K562 (cell line): ENCODE measurements around the gene CD24. TPM values are rescaled to one million over a fixed set of nuclear protein-coding genes. Genes with fewer than 3 reads are reported as not detected.
A peak's percentile ranks its signal among the peaks of the same experiment; 100 is the strongest.

Experiments used
- BCL6 ChIP-seq: fragments of 250-450 bp; sonication (Bioruptor Pico); IDR thresholded peaks from 2 replicates; pipeline ENCODE4 v1.4.0; 2020
- KLF16 ChIP-seq: IDR thresholded peaks from 2 replicates; pipeline ENCODE4 v1.6.1; 2016; ENCODE audit warnings: antibody characterized with exemption
- SMC3 ChIP-seq: conservative IDR thresholded peaks from 2 replicates; pipeline ENCODE4 v1.6.1; 2011; ENCODE audit warnings: low read depth, low read length, improper control_type of control experiment; ENCODE audit not compliant: insufficient read depth
- XRCC5 ChIP-seq: fragments of 200-400 bp; formaldehyde crosslinking; IDR thresholded peaks from 2 replicates; pipeline ENCODE4 v1.6.1; 2017; ENCODE audit warnings: low read depth, mild to moderate bottlenecking, low read length
- polyA plus RNA-seq, 8 experiments: library from polyadenylated mRNA; depleted of rRNA in 4 of 8; stranded (reverse) in 5 of 8; unstranded in 3 of 8; fragments of >200 nt; fragmentation: Nextera tagmentation in 2 of 8; fragmentation: Illumina TruSeq in 1 of 8; extraction: Ambion mirVana in 2 of 8; extraction: Trizol in 1 of 8; gene quantifications; 2 replicates each; pipeline versions ENCODE4 v1.2.1 to v1.2.3, GENCODE V29; 2011 to 2014; ENCODE audit warnings: inconsistent platforms in 1 of 8, missing spikeins in 1 of 8
- total RNA-seq, 7 experiments: library from RNA; depleted of rRNA in 6 of 7; stranded (reverse); fragments of >200 nt in 6 of 7; fragmentation: Illumina TruSeq in 2 of 7; extraction: Trizol in 2 of 7; gene quantifications; 2 replicates each; pipeline versions ENCODE4 v1.2.1 to v1.2.3, GENCODE V29; 2011 to 2021; ENCODE audit warnings: low replicate concordance in 1 of 7
- TF ChIP-seq, protein P1 (sequence below): fragments of 250-450 bp; sonication (Bioruptor Pico); IDR thresholded peaks from 2 replicates; pipeline ENCODE4 v1.8.0; 2021; ENCODE audit warnings: moderate library complexity, mild to moderate bottlenecking, inconsistent platforms
- TF ChIP-seq, protein P2 (sequence below): IDR thresholded peaks from 2 replicates; pipeline ENCODE4 v1.6.1; 2011; ENCODE audit warnings: borderline replicate concordance, low read depth, mild to moderate bottlenecking, moderate library complexity, low read length; ENCODE audit not compliant: insufficient read depth, poor library complexity, severe bottlenecking
- TF ChIP-seq, protein P3 (sequence below), 3 experiments: IDR thresholded peaks in 2 of 3; conservative IDR thresholded peaks in 1 of 3; 2 replicates each; pipeline ENCODE4 v1.5.1; 2011 to 2012; ENCODE audit warnings: low read length in 3 of 3, mild to moderate bottlenecking in 3 of 3, control low read depth in 2 of 3, improper control_type of control experiment in 1 of 3, inconsistent platforms in 1 of 3, low read depth in 1 of 3, mixed read lengths in 1 of 3, moderate library complexity in 1 of 3; ENCODE audit not compliant: insufficient read depth in 2 of 3

CD24 gene
- total and polyA plus RNA-seq, 9 of the 15 experiments (the other 6 are each of a cell fraction or from before 2014, with no cell fraction given) = 8.8 to 155 (median 27.1) TPM

DNA sequence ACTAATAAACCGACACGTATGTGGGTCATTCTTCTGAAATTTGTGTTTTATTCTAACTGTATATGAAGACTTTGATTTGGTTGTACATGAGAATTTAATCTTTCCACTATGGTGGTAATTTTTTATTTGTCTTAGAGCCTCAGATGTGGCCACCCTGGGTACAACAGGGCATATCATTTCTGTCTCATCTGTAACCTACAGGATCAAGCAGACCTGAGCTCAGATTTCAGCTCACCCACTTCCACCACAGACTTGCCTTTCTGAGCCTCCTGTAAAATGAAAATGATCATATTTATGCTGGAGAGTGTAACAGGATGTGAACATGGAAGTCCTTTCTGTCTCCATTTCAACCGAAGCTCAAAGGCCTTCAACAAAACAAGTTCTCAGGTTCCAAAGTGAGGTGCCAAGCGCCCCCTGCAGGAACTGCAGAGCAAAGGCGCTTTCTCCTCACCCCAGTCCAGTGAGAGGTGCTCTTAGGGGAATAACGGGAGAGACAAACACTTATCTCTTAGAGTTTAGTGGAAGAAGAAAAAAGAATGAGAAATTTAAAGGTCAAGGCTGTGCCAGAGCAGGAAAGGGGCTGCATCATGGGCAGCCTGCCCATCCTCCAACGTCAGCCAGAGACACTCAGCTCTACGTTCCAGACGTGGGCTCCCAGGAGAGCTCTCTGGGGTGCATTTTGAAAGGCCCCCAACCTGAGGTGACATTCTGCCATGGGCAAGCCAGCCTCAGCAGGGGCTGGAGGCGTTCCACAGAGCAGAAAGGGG lies 23.0 kb upstream of the CD24 start (continued):
- TF ChIP-seq, protein P1, sequence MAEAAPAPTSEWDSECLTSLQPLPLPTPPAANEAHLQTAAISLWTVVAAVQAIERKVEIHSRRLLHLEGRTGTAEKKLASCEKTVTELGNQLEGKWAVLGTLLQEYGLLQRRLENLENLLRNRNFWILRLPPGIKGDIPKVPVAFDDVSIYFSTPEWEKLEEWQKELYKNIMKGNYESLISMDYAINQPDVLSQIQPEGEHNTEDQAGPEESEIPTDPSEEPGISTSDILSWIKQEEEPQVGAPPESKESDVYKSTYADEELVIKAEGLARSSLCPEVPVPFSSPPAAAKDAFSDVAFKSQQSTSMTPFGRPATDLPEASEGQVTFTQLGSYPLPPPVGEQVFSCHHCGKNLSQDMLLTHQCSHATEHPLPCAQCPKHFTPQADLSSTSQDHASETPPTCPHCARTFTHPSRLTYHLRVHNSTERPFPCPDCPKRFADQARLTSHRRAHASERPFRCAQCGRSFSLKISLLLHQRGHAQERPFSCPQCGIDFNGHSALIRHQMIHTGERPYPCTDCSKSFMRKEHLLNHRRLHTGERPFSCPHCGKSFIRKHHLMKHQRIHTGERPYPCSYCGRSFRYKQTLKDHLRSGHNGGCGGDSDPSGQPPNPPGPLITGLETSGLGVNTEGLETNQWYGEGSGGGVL (CRISPR knock-in tag) = no peak
- TF ChIP-seq, protein P2, sequence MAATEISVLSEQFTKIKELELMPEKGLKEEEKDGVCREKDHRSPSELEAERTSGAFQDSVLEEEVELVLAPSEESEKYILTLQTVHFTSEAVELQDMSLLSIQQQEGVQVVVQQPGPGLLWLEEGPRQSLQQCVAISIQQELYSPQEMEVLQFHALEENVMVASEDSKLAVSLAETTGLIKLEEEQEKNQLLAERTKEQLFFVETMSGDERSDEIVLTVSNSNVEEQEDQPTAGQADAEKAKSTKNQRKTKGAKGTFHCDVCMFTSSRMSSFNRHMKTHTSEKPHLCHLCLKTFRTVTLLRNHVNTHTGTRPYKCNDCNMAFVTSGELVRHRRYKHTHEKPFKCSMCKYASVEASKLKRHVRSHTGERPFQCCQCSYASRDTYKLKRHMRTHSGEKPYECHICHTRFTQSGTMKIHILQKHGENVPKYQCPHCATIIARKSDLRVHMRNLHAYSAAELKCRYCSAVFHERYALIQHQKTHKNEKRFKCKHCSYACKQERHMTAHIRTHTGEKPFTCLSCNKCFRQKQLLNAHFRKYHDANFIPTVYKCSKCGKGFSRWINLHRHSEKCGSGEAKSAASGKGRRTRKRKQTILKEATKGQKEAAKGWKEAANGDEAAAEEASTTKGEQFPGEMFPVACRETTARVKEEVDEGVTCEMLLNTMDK = peak; percentile 82
- TF ChIP-seq, protein P3, sequence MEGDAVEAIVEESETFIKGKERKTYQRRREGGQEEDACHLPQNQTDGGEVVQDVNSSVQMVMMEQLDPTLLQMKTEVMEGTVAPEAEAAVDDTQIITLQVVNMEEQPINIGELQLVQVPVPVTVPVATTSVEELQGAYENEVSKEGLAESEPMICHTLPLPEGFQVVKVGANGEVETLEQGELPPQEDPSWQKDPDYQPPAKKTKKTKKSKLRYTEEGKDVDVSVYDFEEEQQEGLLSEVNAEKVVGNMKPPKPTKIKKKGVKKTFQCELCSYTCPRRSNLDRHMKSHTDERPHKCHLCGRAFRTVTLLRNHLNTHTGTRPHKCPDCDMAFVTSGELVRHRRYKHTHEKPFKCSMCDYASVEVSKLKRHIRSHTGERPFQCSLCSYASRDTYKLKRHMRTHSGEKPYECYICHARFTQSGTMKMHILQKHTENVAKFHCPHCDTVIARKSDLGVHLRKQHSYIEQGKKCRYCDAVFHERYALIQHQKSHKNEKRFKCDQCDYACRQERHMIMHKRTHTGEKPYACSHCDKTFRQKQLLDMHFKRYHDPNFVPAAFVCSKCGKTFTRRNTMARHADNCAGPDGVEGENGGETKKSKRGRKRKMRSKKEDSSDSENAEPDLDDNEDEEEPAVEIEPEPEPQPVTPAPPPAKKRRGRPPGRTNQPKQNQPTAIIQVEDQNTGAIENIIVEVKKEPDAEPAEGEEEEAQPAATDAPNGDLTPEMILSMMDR (IDR thresholded peaks at IDR 0.05 in 2 of 3, conservative IDR thresholded peaks at IDR 0.05 in 1 of 3; ENCODE audit: insufficient read depth in 2 of 3, low read depth in 1 of 3, low read length in 3 of 3) = peak; percentile 87 to 95 (median 92)
- peak; percentile 89 for TF ChIP-seq SMC3
- TF ChIP-seq BCL6 (CRISPR knock-in tag) = no peak
- peak; percentile 61; the same call in 1 of the 2 replicates for TF ChIP-seq XRCC5
- peak; percentile 60 for TF ChIP-seq KLF16
